SW480 (cell line): Measurements from ENCODE around the gene RRAS2.
"Not testable (repeated sequence)": the region's sequence is repeated elsewhere in the genome, so short reads cannot be mapped to it uniquely, and the experiment has no call there.

Experiments
- DNase-seq: peaks from one replicate; pipeline ENCODE4 v3.0.0-alpha.2; 2016; ENCODE audit warnings: low spot score

RRAS2 gene

DNA sequence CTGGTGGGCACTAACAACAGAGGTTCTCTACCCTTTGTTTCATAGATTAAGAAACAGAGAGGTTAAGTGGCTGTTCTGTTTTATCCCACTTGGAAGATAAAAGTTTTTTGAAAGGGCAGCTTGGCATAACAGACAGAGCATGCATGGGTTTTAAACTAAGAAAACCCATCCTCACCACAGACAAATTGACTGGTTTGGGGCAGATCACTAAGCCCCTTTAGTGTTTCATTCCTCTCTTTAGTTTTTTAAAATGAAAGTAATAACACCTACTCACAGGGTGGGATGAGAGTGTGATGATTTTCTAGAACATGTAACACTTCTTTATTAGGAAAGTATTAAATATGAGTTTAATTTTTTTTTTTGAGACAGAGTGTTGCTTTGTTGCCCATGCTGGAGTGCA lies 12.3 kb upstream of the RRAS2 start:
- DNase-seq: no peak

- no peak for DNase-seq
Measured at GRCh38 chr11:14370496-14370895, 11.5 kb upstream of the RRAS2 start.

GRCh38 chr11:14369598-14369997 lies 10.6 kb upstream of the RRAS2 start:
- DNase-seq: no peak

DNA sequence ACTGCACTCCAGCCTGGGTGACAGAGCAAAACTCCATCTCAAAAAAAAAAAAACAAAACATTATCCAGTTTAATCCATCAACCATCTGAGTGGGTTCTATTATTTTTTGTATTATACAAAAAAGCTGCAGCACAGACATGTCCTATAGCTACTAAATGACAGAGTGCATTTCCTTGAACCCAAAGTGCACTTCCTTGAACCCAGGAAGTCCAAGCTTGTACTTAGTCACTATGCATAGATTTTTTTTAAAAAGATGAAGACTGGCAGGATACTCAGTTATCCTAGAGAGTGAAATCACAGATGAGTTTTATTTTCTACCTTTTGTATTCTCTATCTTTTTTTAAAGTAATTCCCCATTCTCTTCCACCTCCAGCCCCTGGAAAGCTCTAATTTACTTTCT lies 8.0 kb upstream of the RRAS2 start:
- DNase-seq: no peak

DNA sequence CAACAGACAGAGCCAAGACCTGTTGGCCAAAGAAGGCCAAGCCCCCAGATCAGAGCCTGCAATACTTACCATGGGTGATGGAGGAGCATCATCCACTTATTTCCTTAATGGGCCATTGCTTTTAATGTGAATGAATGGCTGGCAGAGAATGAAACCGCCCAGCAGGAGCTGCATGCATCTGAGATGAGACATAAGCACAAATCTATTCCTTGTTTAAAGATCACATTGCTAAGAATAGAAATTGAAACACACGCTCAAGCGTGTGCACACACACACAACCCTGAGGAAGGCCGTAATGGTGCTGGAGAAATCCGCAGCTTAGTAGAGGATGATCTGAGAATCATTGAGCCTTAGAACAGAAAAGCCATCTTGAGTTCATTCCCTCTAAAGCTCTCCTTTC lies 5.3 kb upstream of the RRAS2 start:
- DNase-seq: no peak

GRCh38 chr11:14362611-14363010 lies 3.6 kb upstream of the RRAS2 start:
- DNase-seq: no peak

DNA sequence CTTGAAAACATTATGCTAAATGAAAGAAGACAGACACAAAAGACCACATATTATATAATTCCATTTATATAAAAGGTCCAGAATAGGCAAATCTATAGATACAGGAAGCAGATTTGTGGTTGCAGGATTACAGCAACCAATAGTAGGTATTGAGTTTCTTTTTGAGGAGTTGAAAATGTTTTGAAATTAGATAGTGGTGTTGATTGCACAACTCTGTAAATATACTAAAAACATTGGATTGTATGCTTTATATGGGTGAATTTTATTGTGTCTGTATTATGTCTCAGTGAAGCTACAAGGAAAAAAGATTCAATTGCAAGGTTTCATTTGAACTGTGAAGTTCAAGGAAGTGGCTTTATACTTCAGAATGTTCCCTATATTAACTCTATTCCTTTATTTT lies 3.0 kb upstream of the RRAS2 start:
- no peak for DNase-seq

DNA sequence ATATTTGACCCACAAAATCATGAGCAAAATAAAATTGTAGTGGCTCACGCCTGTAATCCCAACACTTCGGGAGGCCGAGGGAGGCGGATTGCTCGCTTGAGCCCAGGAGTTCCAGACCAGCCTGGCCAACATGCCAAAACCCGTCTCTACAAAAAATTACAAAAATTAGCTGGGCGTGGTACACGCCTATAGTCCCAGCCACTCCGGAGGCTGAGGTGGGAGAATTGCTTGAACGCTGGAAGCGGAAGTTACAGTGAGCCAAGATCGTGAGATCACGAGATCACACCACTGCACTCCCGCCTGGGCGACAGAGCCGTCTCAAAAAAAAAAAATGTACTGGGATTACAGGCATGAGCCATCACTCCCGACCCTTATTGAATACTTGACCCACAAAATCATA lies 2.0 kb upstream of the RRAS2 start:
- no peak for DNase-seq

- DNase-seq: no peak
Measured at GRCh38 chr11:14359501-14360031, 583 bp upstream of the RRAS2 start.

GRCh38 chr11:14357881-14358728 lies 878 bp downstream of the RRAS2 start:
- peak; percentile 70 for DNase-seq

DNA sequence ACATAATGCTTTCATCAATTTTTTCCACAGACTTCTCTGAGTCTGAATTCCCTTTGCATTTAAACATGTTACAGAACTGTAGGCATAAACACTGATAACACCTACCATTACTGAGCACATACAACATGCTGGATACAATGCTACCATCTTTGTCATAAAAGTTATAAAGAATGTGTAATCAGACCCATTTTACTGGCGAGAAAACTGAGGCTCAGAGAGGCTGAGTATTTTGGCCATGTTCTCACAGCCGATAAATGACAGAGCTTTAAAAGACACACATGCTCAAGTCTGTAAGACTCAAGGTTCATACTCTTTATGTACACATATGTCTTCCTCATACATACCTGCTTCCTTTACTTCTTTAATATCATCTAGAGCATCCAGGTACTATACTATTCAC lies 2.6 kb downstream of the RRAS2 start:
- no peak for DNase-seq

DNA sequence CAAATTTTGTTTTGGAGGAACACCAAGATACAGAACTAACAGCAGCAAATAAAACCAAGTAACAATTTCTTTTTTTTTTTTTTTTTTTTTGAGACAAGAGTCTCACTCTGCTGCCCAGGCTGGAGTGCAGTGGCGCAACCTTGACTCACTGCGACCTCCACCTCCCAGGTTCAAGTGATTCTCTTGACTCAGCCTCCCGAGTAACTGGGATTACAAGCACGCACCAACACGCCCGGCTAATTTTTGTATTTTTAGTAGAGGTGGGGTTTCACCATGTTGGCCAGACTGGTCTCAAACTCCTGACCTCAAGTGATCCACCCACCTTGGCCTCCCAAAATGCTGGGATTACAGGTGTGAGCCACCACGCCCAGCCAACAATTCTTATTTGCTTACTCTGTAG lies 4.4 kb downstream of the RRAS2 start:
- not testable (repeated sequence) for DNase-seq

DNA sequence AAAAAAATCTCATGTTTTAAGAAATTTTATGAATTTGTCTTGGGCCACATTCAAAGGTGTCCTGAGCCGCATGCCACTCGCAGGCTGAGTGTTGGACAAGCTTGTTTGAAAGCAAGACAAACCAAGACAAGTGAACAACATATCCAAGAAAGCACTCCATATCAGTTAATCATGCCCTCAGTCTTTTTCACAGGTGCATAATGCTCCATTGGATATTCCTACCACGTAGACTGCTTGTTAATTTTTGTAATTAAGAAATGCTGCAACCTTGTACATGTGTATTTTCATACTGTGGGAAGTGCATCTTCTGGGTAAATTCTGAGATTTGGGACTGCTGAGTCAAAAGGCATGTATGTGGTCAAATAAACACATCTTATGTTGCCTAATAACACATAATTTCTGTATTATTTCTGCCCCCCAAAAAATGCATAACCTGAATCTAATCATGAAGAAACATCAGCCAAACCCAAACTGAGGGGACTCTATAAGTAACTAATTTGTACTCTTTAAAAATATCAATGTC lies 8.2 kb downstream of the RRAS2 start:
- DNase-seq: no peak

DNA sequence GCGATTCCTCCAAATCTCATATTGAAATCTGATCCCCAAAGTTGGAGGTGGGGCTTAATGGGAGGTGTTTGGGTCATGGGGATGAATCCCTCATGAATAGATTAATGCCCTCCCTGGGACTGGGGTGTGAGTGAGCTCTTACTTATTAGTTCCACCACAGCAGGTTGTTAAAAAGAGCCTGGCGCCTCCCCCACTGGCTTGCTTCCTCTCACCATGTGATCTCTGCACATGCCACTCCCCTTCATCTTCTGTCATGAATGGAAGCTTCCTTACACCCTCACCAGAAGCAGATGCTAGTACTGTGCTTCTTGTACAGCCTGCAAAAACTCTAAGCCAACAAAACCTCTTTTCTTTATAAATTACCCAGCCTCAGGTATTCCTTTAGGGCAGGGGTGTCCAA lies 8.8 kb downstream of the RRAS2 start:
- DNase-seq: no peak

DNA sequence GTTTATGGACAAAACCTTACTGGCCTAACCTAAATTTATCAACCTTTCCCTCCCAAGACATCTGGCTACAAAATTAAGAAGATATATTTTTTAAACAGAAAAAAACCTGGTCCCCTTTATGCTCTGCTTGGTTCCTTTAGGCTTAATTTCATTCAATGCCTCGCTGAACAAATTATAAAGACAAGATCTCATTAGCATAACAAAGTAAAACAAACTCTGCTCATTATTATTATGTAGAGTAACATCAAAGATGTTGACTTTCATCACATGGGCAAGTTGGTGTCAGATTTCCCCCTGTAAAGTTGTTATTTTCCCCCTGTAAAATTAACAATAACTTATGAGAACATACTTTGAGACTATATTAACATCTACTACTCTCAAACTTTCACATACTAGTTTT lies 11.0 kb downstream of the RRAS2 start:
- no peak for DNase-seq

- no peak for DNase-seq
Measured at GRCh38 chr11:14347494-14347893, 11.5 kb downstream of the RRAS2 start.

- DNase-seq: no peak
Measured at GRCh38 chr11:14346303-14346955, 12.6 kb downstream of the RRAS2 start.

DNA sequence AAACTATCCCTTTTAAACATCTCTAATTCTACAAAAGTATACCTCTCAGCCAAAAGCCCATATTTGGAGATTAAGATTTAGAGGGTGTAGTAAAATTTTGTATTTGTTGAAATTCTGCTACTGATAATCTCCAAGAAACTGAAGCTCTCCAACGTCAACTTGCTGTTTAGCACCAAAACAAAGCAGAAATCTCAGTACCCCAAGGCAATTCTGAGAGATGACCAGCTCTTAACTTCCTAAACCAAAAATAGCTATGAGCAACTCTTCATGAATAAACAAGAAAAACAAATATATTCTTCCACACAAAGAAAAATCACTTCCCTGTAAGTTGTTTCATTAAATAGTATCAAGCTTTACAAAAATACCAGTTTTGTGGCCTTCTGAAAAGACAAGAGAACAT lies 13.3 kb downstream of the RRAS2 start:
- no peak for DNase-seq

DNA sequence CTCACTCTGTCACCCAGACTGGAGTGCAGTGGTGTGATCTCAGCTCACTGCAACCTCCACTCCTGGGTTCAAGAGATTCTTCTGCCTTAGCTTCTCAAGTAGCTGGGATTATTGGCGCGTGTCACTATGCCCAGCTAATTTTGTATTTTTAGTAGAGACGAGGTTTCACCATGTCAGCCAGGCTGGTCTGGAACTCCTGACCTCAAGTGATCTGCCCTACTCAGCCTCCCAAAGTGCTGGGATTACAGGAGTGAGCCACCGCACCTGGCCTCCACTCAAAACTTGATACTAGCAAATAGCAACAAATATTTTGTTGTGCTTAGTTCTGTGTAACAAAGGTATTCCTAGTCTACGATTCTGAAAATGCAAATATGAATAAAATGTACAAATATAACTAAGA lies 14.0 kb downstream of the RRAS2 start:
- not testable (repeated sequence) for DNase-seq

DNA sequence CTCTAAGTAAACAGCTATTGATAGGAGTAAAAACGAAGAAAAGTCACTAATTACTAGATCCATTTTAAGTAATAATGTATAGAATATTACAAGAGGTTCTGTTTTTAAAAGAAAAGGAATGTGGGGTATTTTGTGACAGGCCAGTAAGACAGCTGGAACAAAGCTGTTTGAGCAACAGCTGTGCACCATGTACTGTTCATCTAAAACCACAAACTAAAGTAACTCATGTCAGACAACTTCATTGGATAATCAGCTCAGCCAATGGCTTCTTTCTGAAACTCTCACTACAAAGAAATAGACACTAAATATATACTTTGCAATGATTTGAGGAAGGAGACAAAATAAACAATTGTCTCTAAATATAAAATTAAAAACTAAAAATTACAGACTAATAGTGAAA lies 16.1 kb downstream of the RRAS2 start:
- no peak for DNase-seq

DNA sequence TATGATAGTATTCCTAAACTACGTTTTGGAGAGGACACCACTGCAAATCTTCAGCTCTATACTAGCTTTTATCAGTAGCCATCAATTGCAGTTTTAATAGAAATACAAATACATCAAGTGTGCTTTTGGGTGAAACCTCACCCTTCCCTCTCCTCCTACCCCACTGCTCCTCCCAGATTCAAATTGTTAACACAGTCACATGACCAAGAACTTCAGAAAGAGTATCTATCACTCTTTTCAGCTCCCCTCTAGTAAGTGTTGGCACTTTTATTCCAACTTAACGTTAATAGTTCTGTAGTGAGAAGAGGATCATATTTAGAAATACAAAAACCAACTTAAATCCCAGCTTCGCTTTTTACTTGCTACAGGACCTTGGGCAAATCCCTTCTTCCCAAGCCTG lies 17.0 kb downstream of the RRAS2 start:
- no peak for DNase-seq

DNA sequence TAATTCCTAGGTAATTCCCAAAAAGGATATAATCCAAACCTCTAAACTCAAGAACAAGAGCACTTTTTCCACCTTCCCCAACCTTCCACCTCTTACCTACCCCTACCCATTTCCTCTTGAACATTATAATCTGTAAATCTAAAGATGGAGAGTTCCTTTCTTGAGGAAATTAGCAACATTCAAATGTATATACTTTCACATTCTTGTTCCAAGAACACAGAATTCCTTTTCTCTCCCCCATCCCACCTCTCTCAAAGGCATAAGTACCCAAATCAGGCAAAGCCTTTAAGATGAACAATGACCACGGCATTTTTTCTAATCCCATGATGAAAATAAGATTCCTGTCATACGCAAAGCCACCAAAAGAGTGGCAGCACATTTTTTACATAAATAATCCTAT lies 18.3 kb downstream of the RRAS2 start:
- DNase-seq: no peak

DNA sequence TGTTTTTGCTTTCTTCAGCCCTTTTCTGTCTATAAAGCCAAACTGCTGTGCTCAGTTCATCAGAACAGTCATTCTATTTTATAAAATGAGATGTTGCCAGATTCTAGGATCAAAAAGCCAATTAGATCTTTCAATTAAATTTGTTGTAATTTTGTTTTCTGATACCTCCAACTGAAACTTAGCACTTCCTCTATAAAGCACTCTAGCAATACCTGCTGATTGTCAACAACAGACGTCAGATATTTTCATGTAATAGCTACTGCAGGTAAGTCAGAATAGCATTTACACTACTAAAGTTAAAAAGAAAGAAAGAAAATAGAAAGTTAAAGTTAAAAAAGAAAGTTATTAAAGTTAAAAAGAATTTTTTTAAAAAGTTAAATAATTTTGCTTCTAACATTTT lies 19.6 kb downstream of the RRAS2 start:
- no peak for DNase-seq
